GM12878 (cell line): Measurements from ENCODE around the gene KLHDC8A. TPM values are rescaled to one million over a fixed set of nuclear protein-coding genes. Genes with fewer than 3 reads are reported as not detected.

ENCODE experiments used
- ATF3 ChIP-seq: IDR thresholded peaks from 2 replicates; pipeline ENCODE4 v1.6.1; 2011; ENCODE audit warnings: low read depth, mild to moderate bottlenecking, low read length, moderate library complexity, borderline replicate concordance; ENCODE audit errors: extremely low read depth
- ATF7 ChIP-seq: fragments of 450-650 bp; IDR thresholded peaks from 2 replicates; pipeline ENCODE4 v1.6.1; 2016; ENCODE audit warnings: low read depth, mild to moderate bottlenecking
- BACH1 ChIP-seq: fragments of 450-650 bp; IDR thresholded peaks from 2 replicates; pipeline ENCODE4 v1.6.1; 2017; ENCODE audit warnings: mild to moderate bottlenecking, borderline replicate concordance
- CBX5 ChIP-seq: sonication (generic); IDR thresholded peaks from 2 replicates; pipeline ENCODE4 v1.6.1; 2016; ENCODE audit warnings: low read depth, moderate library complexity, mild to moderate bottlenecking, inconsistent platforms
- CEBPZ ChIP-seq: fragments of 150-350 bp; IDR thresholded peaks from 2 replicates; pipeline ENCODE4 v1.6.1; 2016; ENCODE audit warnings: low read depth, low read length
- IKZF1 ChIP-seq: fragments of 450-650 bp; conservative IDR thresholded peaks from 2 replicates; pipeline ENCODE4 v1.6.1; 2017; ENCODE audit warnings: antibody characterized with exemption, mild to moderate bottlenecking
- JUNB ChIP-seq: IDR thresholded peaks from 2 replicates; pipeline ENCODE4 v1.6.1; 2016; ENCODE audit warnings: antibody characterized with exemption, mild to moderate bottlenecking
- JUND ChIP-seq: IDR thresholded peaks from 2 replicates; pipeline ENCODE4 v1.6.1; 2012; ENCODE audit warnings: low read depth, mild to moderate bottlenecking, low read length, improper control_type of control experiment, moderate library complexity
- KLF5 ChIP-seq: fragments of 450-650 bp; IDR thresholded peaks from 2 replicates; pipeline ENCODE4 v1.6.1; 2014; ENCODE audit warnings: mild to moderate bottlenecking; ENCODE audit not compliant: partially characterized antibody
- MEF2B ChIP-seq: fragments of 450-650 bp; IDR thresholded peaks from 2 replicates; pipeline ENCODE4 v1.6.1; 2018; ENCODE audit warnings: mild to moderate bottlenecking, moderate library complexity; ENCODE audit not compliant: partially characterized antibody, poor library complexity, severe bottlenecking
- MXI1 ChIP-seq: fragments of 150-350 bp; IDR thresholded peaks from 2 replicates; pipeline ENCODE4 v1.6.1; 2011; ENCODE audit warnings: low read depth, mild to moderate bottlenecking, inconsistent platforms, low read length, improper control_type of control experiment
- NFYA ChIP-seq: IDR thresholded peaks from 2 replicates; pipeline ENCODE4 v1.6.1; 2011; ENCODE audit warnings: low read depth, mild to moderate bottlenecking, low read length, improper control_type of control experiment, borderline replicate concordance
- RAD51 ChIP-seq: fragments of 450-650 bp; IDR thresholded peaks from 2 replicates; pipeline ENCODE4 v1.6.1; 2016; ENCODE audit warnings: moderate library complexity, mild to moderate bottlenecking, inconsistent platforms
- SIN3A ChIP-seq: IDR thresholded peaks from 2 replicates; pipeline ENCODE4 v1.6.1; 2012; ENCODE audit warnings: low read depth, low read length, improper control_type of control experiment
- SKIL ChIP-seq: fragments of 450-650 bp; IDR thresholded peaks from 2 replicates; pipeline ENCODE4 v1.6.1; 2017; ENCODE audit warnings: mild to moderate bottlenecking, low read depth, inconsistent platforms; ENCODE audit not compliant: poor library complexity, severe bottlenecking
- SMARCA5 ChIP-seq: fragments of 450-650 bp; IDR thresholded peaks from 2 replicates; pipeline ENCODE4 v1.6.1; 2017; ENCODE audit warnings: mild to moderate bottlenecking
- SP1 ChIP-seq: IDR thresholded peaks from one replicate; pipeline ENCODE4 v1.6.1; 2011; ENCODE audit warnings: low read depth, low read length
- SUZ12 ChIP-seq: fragments of 200-600 bp; sonication (generic); IDR thresholded peaks from one replicate; pipeline ENCODE4 v1.6.1; 2018; ENCODE audit warnings: antibody characterized with exemption, mild to moderate bottlenecking; ENCODE audit not compliant: unreplicated experiment
- TCF7 ChIP-seq: IDR thresholded peaks from 2 replicates; pipeline ENCODE4 v1.6.1; 2014; ENCODE audit warnings: antibody characterized with exemption, borderline replicate concordance
- ZBTB40 ChIP-seq: fragments of 450-650 bp; IDR thresholded peaks from 2 replicates; pipeline ENCODE4 v1.6.1; 2016; ENCODE audit warnings: mild to moderate bottlenecking, moderate library complexity, borderline replicate concordance
- ZNF217 ChIP-seq: fragments of 450-650 bp; IDR thresholded peaks from 2 replicates; pipeline ENCODE4 v1.6.1; 2017; ENCODE audit warnings: antibody characterized with exemption, mild to moderate bottlenecking
- ZNF622 ChIP-seq: fragments of 450-650 bp; IDR thresholded peaks from 2 replicates; pipeline ENCODE4 v1.6.1; 2017; ENCODE audit warnings: mild to moderate bottlenecking, inconsistent platforms
- polyA plus RNA-seq, 11 experiments: library from polyadenylated mRNA; depleted of rRNA in 4 of 11; unstranded in 6 of 11; stranded (reverse) in 5 of 11; fragments of >200 nt; fragmentation: Nextera tagmentation in 4 of 11; fragmentation: Illumina TruSeq in 1 of 11; extraction: Ambion mirVana in 4 of 11; extraction: Trizol in 1 of 11; gene quantifications; 1 replicate in 1 of 11; 2 replicates in 10 of 11; pipeline versions ENCODE4 v1.2.1 to v1.2.3, GENCODE V29; 2011 to 2016; ENCODE audit warnings: inconsistent platforms in 2 of 11, missing spikeins in 2 of 11, low read depth in 1 of 11
- total RNA-seq, 4 experiments: library from RNA; depleted of rRNA in 3 of 4; stranded (reverse); fragments of >200 nt in 3 of 4; fragmentation: Illumina TruSeq in 1 of 4; extraction: Trizol in 1 of 4; gene quantifications; 2 replicates each; pipeline versions ENCODE4 v1.2.1 to v1.2.3, GENCODE V29; 2013 to 2021

Gene KLHDC8A
- total and polyA plus RNA-seq, 10 of the 15 experiments (the other 5 are each of a cell fraction or from before 2014, with no cell fraction given) = not detected

GRCh38 chr1:205325334-205325884 lies 31.3 kb downstream of the KLHDC8A start (continued):
- TF ChIP-seq ZBTB40 (no peak), MEF2B (no peak), NFYA (no peak), SMARCA5 (peak; percentile 76), IKZF1 (peak; percentile 84), SKIL (no peak), TCF7 (no peak), SIN3A (no peak), BACH1 (no peak), ZNF217 (no peak), ATF3 (no peak), CBX5 (no peak), ATF7 (no peak), JUNB (no peak), CEBPZ (no peak), MXI1 (no peak), SUZ12 (no peak), KLF5 (no peak), SP1 (no peak), RAD51 (no peak), JUND (no peak), ZNF622 (no peak)
